Osteoblast (primary cell): ENCODE measurements around the gene RABL3. TPM values are rescaled to one million over a fixed set of nuclear protein-coding genes. Genes with fewer than 3 reads are reported as not detected.

Experiments used
- DNase-seq: peaks from one replicate; pipeline ENCODE4 v3.0.0; 2011; ENCODE audit warnings: low spot score, mixed read lengths; ENCODE audit not compliant: insufficient read length; ENCODE audit errors: missing footprints
- H2AFZ ChIP-seq: 2 replicates; pipeline ENCODE4 v1.6.0; 2011; ENCODE audit warnings: mild to moderate bottlenecking, low read length
- H3K27ac ChIP-seq: 2 replicates; pipeline ENCODE4 v1.5.1; 2011; ENCODE audit warnings: mild to moderate bottlenecking, low read depth, low read length, moderate library complexity
- H3K27me3 ChIP-seq: 2 replicates; pipeline ENCODE4 v1.6.0; 2012; ENCODE audit warnings: mild to moderate bottlenecking, control low read depth, inconsistent platforms, low read length, moderate library complexity; ENCODE audit not compliant: insufficient read depth
- H3K36me3 ChIP-seq: 2 replicates; pipeline ENCODE4 v1.5.1; 2011; ENCODE audit warnings: mild to moderate bottlenecking, low read length, control low read depth, moderate library complexity; ENCODE audit not compliant: insufficient read depth
- H3K4me1 ChIP-seq: 2 replicates; pipeline ENCODE4 v1.5.1; 2011; ENCODE audit warnings: mild to moderate bottlenecking, low read length, control low read depth, moderate library complexity; ENCODE audit not compliant: insufficient read depth
- H3K4me2 ChIP-seq: 2 replicates; pipeline ENCODE4 v1.6.0; 2011; ENCODE audit warnings: mild to moderate bottlenecking, low read length; ENCODE audit not compliant: insufficient read depth
- H3K4me3 ChIP-seq: fragments of 200-600 bp; sonication (generic); 3 replicates; pipeline ENCODE4 v1.5.1; 2012; ENCODE audit warnings: mild to moderate bottlenecking, low read length, inconsistent platforms; ENCODE audit not compliant: insufficient read depth
- H3K79me2 ChIP-seq: 2 replicates; pipeline ENCODE4 v1.6.0; 2012; ENCODE audit warnings: mild to moderate bottlenecking, low read length, control low read depth, inconsistent platforms; ENCODE audit not compliant: insufficient read depth
- H3K9me3 ChIP-seq: 2 replicates; pipeline ENCODE4 v1.5.1; 2011; ENCODE audit warnings: low read depth, low read length, control low read depth
- H4K20me1 ChIP-seq: 2 replicates; pipeline ENCODE4 v1.6.0; 2012; ENCODE audit warnings: mild to moderate bottlenecking, low read length, control low read depth; ENCODE audit not compliant: insufficient read depth
- total RNA-seq: library from RNA; depleted of rRNA; stranded (reverse); fragments of >200 nt; gene quantifications from 2 replicates; pipeline ENCODE4 v1.2.3, GENCODE V29; 2012
- TF ChIP-seq, protein P1 (sequence below): IDR thresholded peaks from 2 replicates; pipeline ENCODE4 v1.5.1; 2011; ENCODE audit warnings: mild to moderate bottlenecking, low read depth, low read length, moderate library complexity; ENCODE audit errors: extremely low read depth

RABL3 gene
- total RNA-seq, 1 donor: 15.2 TPM

DNA sequence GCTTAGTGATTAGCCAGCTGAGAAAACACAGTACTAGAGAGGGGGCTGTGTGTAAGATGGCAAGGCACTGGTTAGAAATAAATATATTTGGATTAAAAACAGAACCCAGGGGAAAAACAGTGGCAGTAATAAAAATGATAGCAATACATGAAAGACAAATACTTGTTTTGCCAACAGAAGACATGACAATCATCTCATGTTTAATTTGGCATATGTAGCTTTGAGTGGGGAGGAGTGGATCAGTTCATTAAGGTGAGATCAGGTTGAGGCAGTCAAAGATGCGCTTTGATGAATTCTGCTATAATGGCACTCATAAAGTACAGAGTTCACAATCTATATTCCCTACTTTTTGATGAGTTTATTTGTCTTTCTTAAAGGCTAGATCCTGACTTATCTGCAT lies 56.9 kb downstream of the RABL3 start:
- H4K20me1 ChIP-seq: no peaks in the 10 kb centered on the region
- H3K4me2 ChIP-seq: no peak overlapping the region
- no peaks in the 10 kb centered on the region for H3K9me3 ChIP-seq
- H3K79me2 ChIP-seq: no peaks in the 10 kb centered on the region
- H2AFZ ChIP-seq: no peak overlapping the region
- no peak overlapping the region for H3K4me3 ChIP-seq
- H3K27ac ChIP-seq: no peak overlapping the region
- H3K36me3 ChIP-seq: no peaks in the 10 kb centered on the region
- H3K27me3 ChIP-seq: no peaks in the 10 kb centered on the region
- TF ChIP-seq, protein P1, sequence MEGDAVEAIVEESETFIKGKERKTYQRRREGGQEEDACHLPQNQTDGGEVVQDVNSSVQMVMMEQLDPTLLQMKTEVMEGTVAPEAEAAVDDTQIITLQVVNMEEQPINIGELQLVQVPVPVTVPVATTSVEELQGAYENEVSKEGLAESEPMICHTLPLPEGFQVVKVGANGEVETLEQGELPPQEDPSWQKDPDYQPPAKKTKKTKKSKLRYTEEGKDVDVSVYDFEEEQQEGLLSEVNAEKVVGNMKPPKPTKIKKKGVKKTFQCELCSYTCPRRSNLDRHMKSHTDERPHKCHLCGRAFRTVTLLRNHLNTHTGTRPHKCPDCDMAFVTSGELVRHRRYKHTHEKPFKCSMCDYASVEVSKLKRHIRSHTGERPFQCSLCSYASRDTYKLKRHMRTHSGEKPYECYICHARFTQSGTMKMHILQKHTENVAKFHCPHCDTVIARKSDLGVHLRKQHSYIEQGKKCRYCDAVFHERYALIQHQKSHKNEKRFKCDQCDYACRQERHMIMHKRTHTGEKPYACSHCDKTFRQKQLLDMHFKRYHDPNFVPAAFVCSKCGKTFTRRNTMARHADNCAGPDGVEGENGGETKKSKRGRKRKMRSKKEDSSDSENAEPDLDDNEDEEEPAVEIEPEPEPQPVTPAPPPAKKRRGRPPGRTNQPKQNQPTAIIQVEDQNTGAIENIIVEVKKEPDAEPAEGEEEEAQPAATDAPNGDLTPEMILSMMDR: no peak
- no peak for DNase-seq
- H3K4me1 ChIP-seq: peaks cover 19% of the 10 kb centered on the region

DNA sequence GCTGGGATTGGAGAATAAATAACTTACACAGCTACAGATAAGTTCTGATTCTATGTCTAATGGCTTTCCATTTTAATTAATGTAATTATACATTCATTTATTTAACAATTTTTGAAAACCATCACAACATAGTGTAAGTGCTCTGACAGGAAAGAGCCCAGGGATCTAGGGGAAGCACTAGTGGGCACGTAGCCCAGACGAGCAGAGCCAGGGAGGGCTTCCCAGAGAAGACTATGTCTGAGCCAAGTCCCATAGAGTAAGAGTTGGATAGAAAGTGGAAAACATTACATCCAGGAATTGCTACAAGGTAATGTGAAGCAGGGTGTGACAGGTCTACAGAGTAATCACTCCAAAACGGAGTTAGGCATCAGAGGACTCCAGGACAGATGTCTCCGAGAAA lies 57.4 kb downstream of the RABL3 start:
- Histone ChIP-seq H3K27me3 (no peaks in the 10 kb centered on the region), H3K4me2 (no peak overlapping the region), H3K4me3 (no peak overlapping the region), H3K79me2 (no peaks in the 10 kb centered on the region), H3K36me3 (no peaks in the 10 kb centered on the region), H2AFZ (no peak overlapping the region), H4K20me1 (no peaks in the 10 kb centered on the region), H3K27ac (no peak overlapping the region), H3K4me1 (peaks cover 19% of the 10 kb centered on the region), H3K9me3 (no peaks in the 10 kb centered on the region)
- TF ChIP-seq, protein P1: no peak
- DNase-seq: no peak

DNA sequence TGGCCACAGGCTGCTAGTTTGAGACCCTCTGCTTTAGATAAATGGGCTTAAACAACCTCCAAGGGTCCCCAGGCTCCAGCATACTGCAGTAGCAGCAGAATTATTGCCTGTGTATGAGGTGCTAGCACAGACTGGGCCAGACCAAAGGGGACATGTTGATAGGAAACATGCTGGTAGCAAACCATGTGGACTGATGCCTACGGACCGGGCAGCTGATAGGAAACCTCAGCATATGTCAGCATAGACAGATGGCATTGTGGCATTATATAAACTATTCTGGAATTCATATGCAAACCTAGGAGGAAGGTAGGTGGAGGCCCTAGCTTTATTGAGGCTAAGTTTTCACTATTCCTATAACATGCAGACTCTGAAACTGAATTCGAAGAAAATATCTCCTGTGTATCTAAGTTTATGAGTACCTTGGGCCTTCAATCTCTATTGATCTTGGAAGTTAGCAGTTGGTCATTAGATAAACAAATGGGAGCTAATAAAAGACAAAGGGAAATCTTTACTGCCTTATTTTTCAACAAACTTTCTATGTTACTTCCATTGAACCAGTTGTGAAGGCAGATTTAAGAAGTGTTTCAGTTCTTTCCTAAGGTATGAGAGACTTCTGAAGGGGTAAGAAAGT lies 58.5 kb downstream of the RABL3 start:
- no peak overlapping the region for H3K4me3 ChIP-seq
- H3K9me3 ChIP-seq: no peaks in the 10 kb centered on the region
- no peaks in the 10 kb centered on the region for H3K27me3 ChIP-seq
- no peak overlapping the region for H3K4me2 ChIP-seq
- no peak for DNase-seq
- H2AFZ ChIP-seq: no peak overlapping the region
- no peaks in the 10 kb centered on the region for H3K36me3 ChIP-seq
- no peaks in the 10 kb centered on the region for H4K20me1 ChIP-seq
- no peak overlapping the region for H3K27ac ChIP-seq
- TF ChIP-seq, protein P1: no peak
- H3K79me2 ChIP-seq: no peaks in the 10 kb centered on the region
- H3K4me1 ChIP-seq: peaks cover 14% of the 10 kb centered on the region

DNA sequence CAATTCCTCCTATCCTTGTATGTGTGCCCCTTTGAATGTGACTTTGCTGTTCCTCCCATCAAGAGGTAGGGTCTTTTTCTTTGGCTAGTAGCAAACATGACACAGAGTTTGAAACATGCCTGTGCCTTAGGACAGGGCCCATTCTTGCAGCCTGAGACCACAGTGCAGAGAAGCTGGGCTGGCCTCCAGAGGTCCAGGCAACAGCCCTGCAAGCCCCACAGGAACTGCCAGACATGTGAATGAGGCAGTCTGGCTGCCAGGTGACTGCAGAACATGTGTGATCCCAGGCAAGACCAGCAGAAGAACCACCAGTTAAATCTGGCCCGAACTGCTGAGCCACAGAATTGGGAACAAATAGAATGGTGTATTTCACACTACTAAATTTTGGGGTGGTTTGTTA lies 59.1 kb downstream of the RABL3 start:
- TF ChIP-seq, protein P1: no peak
- Histone ChIP-seq H3K79me2 (no peaks in the 10 kb centered on the region), H3K4me1 (peaks cover 14% of the 10 kb centered on the region), H3K4me3 (no peak overlapping the region), H3K27ac (no peak overlapping the region), H3K9me3 (no peaks in the 10 kb centered on the region), H4K20me1 (no peaks in the 10 kb centered on the region), H3K4me2 (no peak overlapping the region), H2AFZ (no peak overlapping the region), H3K36me3 (no peaks in the 10 kb centered on the region), H3K27me3 (no peaks in the 10 kb centered on the region)
- DNase-seq: no peak
